Stimulated activated CD8-positive, alpha-beta memory T cell treated with anti-CD3 and anti-CD28 coated beads, Interleukin-7, amount 100 ng/mL, for 4 hours (primary cell): ENCODE measurements around the gene GOLGA6L9.
A peak's percentile ranks its signal among the peaks of the same experiment; 100 is the strongest.
"Not testable (repeated sequence)": the region's sequence is repeated elsewhere in the genome, so short reads cannot be mapped to it uniquely, and the experiment has no call there.

Source experiments
- DNase-seq, 2 donors: peaks; one replicate each; pipeline ENCODE4 v3.0.0-alpha.2; 2020; ENCODE audit warnings: low read depth in 2 of 2

Gene GOLGA6L9

GRCh38 chr15:82429693-82430092 lies at the start of gene GOLGA6L9:
Gene GOLGA6L9, plus strand, starts transcription at chr15:82429816. Its CDS starts 264 bp downstream, at chr15:82430080.
- not testable (repeated sequence) for DNase-seq

- not testable (repeated sequence) for DNase-seq
Observed at GRCh38 chr15:82381330-82381955, 48.2 kb upstream of the GOLGA6L9 start.

- not testable (repeated sequence) for DNase-seq
Observed at GRCh38 chr15:82387209-82387608, 42.4 kb upstream of the GOLGA6L9 start.

- DNase-seq = not testable (repeated sequence)
Observed at GRCh38 chr15:82390152-82390551, 39.5 kb upstream of the GOLGA6L9 start.

- DNase-seq = not testable (repeated sequence)
Observed at GRCh38 chr15:82392077-82392476, 37.5 kb upstream of the GOLGA6L9 start.

- no peak for DNase-seq
Observed at GRCh38 chr15:82393671-82394070, 35.9 kb upstream of the GOLGA6L9 start.

- not testable (repeated sequence) for DNase-seq
Observed at GRCh38 chr15:82395788-82396187, 33.8 kb upstream of the GOLGA6L9 start.

GRCh38 chr15:82397817-82398216 lies 31.8 kb upstream of the GOLGA6L9 start:
- no peak for DNase-seq

- DNase-seq = no peak
Observed at GRCh38 chr15:82398785-82399184, 30.8 kb upstream of the GOLGA6L9 start.

GRCh38 chr15:82399366-82400103 lies 30.1 kb upstream of the GOLGA6L9 start:
- DNase-seq = not testable (repeated sequence)

- DNase-seq = not testable (repeated sequence)
Observed at GRCh38 chr15:82401918-82402317, 27.7 kb upstream of the GOLGA6L9 start.

- DNase-seq = not testable (repeated sequence)
Observed at GRCh38 chr15:82402341-82402740, 27.3 kb upstream of the GOLGA6L9 start.

GRCh38 chr15:82406211-82406610 lies 23.4 kb upstream of the GOLGA6L9 start:
- DNase-seq = not testable (repeated sequence)

GRCh38 chr15:82410306-82410705 lies 19.3 kb upstream of the GOLGA6L9 start:
- not testable (repeated sequence) for DNase-seq

GRCh38 chr15:82411595-82411994 lies 18.0 kb upstream of the GOLGA6L9 start:
- DNase-seq = not testable (repeated sequence)

- DNase-seq = not testable (repeated sequence)
Observed at GRCh38 chr15:82414525-82415191, 15.0 kb upstream of the GOLGA6L9 start.

GRCh38 chr15:82420516-82420915 lies 9.1 kb upstream of the GOLGA6L9 start:
- not testable (repeated sequence) for DNase-seq

GRCh38 chr15:82420966-82421365 lies 8.7 kb upstream of the GOLGA6L9 start:
- not testable (repeated sequence) for DNase-seq

GRCh38 chr15:82427117-82427516 lies 2.5 kb upstream of the GOLGA6L9 start:
- DNase-seq = not testable (repeated sequence)

GRCh38 chr15:82445420-82445819 lies 15.8 kb downstream of the GOLGA6L9 start:
- peak in 1 of 2 donors; percentile 3 for DNase-seq

- DNase-seq = not testable (repeated sequence)
Observed at GRCh38 chr15:82457336-82457735, 27.7 kb downstream of the GOLGA6L9 start.

- DNase-seq = not testable (repeated sequence)
Observed at GRCh38 chr15:82465629-82466028, 36.0 kb downstream of the GOLGA6L9 start.
